HG03354 (cell line): ENCODE measurements around the gene COL1A1.

Experiments
- ATAC-seq: cut with Tn5 transposase; IDR thresholded peaks from one replicate; pipeline ENCODE4 v1.9.1; 2021; ENCODE audit warnings: mild to moderate bottlenecking; ENCODE audit not compliant: unreplicated experiment, poor library complexity, severe bottlenecking

The COL1A1 gene

GRCh38 chr17:50214976-50215760 lies 13.7 kb upstream of the COL1A1 start:
- ATAC-seq: no peak

DNA sequence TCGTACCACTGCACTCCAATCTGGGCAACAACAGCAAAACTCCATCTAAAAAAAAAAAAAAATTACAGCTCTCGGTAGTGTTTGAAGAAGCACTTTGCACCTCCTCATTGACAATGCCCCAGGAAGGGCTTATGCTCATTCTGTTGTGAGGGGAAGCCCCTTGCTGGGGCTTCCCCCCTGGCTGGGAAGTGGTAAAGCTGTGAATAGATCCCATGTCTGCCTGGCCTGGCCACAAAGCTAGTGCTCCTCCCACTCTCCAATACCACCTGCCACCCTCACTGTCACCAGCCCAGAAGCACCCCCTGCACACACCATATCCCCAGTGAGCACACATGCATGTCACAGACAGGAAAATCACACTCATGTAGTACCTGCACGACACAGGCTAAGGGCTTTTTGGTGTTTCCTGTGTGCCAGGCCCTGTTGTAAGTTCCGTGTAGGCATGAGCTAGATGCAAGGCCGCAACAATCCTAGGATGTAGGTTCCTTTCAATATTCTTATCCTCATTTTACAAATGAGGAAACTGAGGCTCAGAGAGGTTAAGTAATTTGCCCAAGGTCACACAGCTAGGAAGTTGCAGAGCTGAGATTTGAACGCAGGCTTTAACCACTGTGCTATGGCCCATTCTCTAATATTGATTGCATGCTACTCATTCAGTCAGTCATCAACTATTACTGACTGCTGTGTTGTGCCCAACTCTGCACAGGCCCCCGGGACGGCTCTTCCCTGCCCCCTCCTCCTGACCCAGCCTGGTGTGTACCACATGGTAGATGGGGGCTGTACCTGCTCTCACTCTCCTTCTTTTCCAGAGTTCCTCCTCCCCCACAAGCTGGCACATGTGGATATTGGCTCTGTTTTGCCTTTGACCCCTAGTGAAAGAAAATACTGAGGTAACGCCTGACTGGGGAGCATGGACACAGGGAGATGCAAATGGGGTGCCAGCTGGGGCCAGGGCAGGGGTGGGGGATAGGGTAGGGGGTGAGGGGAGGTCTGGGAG lies 11.9 kb upstream of the COL1A1 start:
- ATAC-seq: peak; percentile 70

DNA sequence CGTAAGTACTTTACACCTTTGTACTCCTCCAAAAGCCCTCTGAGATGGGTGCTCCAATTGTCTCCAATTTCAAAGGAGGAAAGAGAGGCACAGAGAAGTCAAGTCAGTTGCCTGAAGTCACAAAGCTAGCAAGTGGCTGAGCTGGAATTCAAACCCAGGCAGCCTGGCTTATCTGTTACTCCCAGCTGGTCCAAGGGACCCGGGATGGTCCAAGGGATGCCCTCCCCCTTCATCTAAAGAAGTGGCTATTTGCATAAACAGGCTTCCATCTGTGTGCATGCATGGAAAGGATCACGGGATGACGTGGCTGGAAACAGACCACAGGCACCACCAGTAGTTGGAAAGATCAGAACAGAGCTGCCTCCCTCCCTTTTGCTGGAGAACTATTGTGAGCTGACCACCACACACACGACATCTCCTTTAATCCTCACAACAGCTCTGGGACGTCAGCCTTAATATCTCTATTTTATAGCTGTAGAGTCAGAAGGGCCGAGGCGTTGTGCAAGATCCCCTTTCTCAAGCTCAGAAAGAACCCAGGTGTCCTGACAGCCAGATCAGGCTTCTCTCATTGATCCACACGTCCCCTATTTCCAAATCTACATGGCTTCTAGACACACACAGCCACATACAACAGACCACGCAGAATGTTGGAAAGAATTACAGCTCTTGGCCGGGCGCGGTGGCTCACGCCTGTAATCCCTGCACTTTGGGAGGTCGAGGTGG lies 10.9 kb upstream of the COL1A1 start:
- ATAC-seq: no peak

- ATAC-seq: no peak
Observed at GRCh38 chr17:50211249-50212120, 10.1 kb upstream of the COL1A1 start.

DNA sequence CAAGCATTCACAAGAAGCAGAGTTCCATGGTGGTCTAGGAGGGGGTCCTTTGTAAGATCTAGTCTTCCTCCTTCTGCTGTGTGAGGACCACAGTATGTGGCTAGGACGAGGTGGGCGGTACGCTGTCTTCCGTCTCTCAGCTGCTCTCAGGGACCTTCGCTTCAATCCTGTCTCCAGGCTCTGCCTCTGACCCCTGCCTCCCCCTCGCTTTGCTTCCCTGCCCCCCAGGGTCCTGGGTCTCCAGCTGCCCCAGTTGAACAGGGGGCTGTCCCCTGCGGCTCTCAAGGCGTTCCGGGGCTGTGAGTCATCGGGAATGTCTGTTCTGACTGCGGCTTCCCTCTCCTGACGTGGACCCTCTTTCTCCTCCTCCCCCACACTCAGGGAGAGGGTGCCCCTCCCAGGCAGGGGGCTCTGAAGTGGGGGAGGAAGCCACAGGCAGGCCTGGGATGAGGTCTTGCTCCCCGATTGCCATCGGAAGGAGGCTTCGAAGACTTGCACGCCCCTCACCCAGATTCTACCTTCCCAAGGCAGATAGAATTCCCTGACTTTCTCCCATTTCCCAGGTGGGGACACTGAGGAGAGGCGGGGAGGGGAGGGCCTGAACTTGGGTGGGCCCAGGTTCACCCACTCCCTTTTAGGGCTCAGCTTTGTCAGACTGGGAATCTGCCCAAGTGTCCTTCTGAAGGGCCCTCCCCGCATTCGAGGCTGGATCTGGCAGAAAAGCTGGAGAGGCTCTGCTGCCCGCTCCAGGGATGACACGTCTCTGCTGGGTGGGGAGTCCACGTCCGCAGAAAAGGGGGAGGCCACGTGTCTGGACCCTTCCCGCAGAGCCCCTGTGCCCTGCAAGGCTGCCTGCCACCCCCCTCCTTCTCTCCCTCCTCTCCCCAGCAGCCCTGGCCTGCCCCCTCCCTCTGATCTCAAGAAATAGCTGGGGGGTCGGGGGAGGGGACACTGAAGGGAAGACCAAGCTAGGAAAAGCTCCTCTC lies 9.1 kb upstream of the COL1A1 start:
- no peak for ATAC-seq

- ATAC-seq: no peak
Observed at GRCh38 chr17:50209472-50210239, 8.2 kb upstream of the COL1A1 start.

DNA sequence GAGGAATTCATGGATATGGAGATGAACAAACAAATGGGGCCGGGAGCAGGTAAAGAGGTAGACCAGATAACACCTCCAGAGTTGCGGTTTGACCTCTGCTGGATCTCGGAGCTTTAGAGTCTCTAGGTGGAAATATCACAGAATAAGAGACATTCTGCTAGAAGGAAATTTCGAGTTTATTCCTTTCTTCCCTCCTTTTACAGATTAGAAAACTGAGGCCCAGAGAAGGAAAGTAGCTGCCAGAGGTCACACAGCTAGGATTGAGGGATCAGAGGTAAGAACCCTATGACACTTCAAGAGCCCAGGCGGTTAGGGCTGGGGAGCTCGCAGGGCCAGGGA lies 7.7 kb upstream of the COL1A1 start:
- no peak for ATAC-seq

- no peak for ATAC-seq
Observed at GRCh38 chr17:50208611-50209061, 7.2 kb upstream of the COL1A1 start.

GRCh38 chr17:50207792-50208567 lies 6.5 kb upstream of the COL1A1 start:
- ATAC-seq: no peak

DNA sequence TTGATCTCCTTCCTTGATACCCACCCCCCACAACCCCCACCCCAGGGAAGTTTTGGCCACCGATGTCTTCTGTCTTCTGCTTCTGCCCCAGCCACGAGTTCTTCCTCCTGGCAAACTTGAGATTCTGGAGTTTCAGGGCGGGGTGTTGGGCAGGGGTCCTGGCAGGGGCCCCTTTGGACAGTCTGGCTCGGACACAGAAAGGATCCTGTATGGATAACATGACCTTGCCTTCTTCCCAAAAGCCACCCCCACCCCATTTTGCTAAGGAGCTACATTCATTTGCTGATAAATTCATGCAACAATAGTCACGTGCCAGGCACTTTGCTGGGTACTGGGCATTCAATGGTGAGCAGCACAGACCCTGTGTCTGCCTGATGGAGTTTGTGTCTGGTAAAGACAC lies 5.9 kb upstream of the COL1A1 start:
- ATAC-seq: no peak

GRCh38 chr17:50206604-50207293 lies 5.3 kb upstream of the COL1A1 start:
- ATAC-seq: no peak

DNA sequence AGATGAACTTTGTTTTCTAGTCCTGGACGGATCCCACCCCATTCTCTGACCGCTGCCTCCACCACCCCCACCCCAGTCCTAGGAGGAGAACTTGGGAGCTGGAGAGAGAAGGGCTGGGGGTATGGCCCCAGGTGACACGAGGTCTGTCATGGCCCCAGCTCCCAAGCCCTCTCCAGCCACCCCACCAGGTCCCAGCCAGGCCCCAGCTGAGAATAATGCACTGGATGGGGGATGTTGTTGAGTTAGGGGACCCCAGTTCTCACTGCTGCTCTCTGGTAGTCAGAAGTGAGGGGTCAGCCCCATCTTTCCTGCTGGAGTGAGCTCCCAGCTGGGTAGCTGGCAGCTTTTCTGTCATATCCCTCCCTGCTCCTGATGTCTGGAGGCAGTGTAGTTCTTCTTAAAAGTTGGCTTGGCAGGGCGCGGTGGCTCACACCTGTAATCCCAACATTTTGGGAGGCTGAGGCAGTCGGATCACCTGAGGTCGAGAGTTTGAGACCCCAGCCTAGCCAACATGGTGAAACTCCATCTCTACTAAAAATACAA lies 4.6 kb upstream of the COL1A1 start:
- no peak for ATAC-seq

DNA sequence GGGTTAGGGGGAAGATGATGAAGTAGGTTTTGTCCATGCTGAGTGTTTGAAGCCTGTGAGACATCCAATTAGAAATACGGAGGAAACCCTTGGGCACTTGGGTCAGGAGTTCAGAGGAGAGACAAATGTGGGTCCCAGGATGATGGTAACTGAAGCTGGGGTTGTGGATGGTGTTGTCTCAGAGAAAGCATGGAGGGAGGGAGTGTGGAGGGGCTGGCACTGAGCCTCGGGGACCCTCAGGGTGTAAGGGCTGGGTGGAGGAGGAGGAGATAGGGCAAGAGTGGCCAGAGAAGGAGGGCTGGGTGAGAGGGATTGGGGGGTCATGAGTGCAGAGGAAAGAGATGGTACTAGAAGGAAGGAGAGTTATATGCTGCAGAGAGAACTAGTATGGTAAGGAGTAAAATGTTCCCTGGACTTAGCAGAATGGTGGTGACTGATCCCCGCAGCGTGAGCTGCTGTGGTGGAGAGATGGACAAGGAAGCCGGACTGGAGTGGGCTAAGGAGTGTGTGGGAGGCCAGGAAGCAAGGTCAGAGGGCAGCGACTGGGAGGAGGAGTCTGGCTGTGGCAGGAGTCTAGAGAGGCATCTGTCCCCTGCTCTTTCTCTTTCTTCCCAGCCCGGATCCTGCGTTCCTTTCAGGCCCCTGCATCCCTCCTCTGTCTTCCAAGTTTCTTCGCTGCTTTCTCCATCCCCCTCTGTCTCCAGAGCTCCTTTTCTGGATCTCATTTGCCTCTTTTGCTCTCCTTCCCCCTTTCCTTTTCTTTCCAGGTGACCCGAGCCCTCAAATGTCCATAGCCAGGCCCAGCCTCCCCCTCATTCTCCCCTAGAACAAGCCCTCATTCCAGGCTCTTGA lies 3.9 kb upstream of the COL1A1 start:
- ATAC-seq: no peak

- no peak for ATAC-seq
Observed at GRCh38 chr17:50204431-50204830, 3.0 kb upstream of the COL1A1 start.
